ENCODE data around the gene TMEM247. TPM values are rescaled to one million over a fixed set of nuclear protein-coding genes. Genes with fewer than 3 reads are reported as not detected.

The TMEM247 gene
- total and polyA plus RNA-seq, 2 of the 8 experiments (the other 6 are each of a cell fraction or from before 2014, with no cell fraction given) = not detected

DNA sequence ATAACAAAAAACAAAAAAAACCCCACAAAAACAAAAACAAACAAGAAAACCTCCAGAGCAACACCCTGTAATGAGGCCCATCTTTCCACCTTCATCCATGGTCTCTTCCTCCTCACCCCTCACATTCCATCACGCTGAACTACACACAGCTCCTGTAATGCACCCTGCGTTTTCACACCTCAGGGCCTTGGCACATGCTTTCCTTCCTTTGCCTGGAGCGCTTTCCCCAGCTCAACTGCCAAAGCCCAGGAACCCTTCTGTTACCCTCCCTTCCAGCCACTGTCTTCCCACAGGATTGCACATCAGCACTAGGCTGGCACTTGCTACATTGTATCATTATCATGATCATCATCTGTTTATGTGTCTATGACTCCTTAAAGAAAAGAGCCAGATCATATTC lies 29.4 kb downstream of the TMEM247 start:
- H3K9me3 ChIP-seq (ENCODE audit: insufficient read depth in 2 of 2, low read depth in 1 of 2, low read length in 1 of 2) = no peaks in the 10 kb centered on the region
- no peak overlapping the region for H2AK5ac ChIP-seq (ENCODE audit: low read depth, low read length)
- ChIA-PET POLR2A (ENCODE audit: partially characterized antibody) (no interaction called here), CTCF (ENCODE audit: partially characterized antibody) (interaction anchor here (0.7 kb wide), 1 partner anchor 1468 kb away, joined by 3 read pairs; no protein-coding TSS in a partner anchor)
- H3K56ac ChIP-seq (replicated peaks; ENCODE audit: insufficient read length, low read depth, low read length) = no peak overlapping the region
- no peak overlapping the region for H2BK5ac ChIP-seq (ENCODE audit: low read depth, low read length)
- no peak overlapping the region for H2BK12ac ChIP-seq (ENCODE audit: low read depth, low read length)
- H4K91ac ChIP-seq (replicated peaks; ENCODE audit: insufficient read length, low read length) = no peak overlapping the region
- H3K27ac ChIP-seq (ENCODE audit: low read depth, low read length) = no peak overlapping the region
- TF ChIP-seq MAFK (IDR thresholded peaks at IDR 0.05; ENCODE audit: low read depth, low read length) = no peak
- TF ChIP-seq BACH1 (IDR thresholded peaks at IDR 0.05; ENCODE audit: low read length) = no peak
- no peak for TF ChIP-seq HDAC2 (IDR thresholded peaks at IDR 0.05; ENCODE audit: borderline replicate concordance in 1 of 2, low read depth in 2 of 2, low read length in 2 of 2)
- no peak for TF ChIP-seq SRF (IDR thresholded peaks at IDR 0.05; ENCODE audit: low read depth, low read length)
- TF ChIP-seq POLR2AphosphoS5 (IDR thresholded peaks at IDR 0.05; ENCODE audit: low read depth, low read length) = no peak
- TF ChIP-seq GTF2F1 (IDR thresholded peaks at IDR 0.05; ENCODE audit: borderline replicate concordance, low read depth, low read length) = no peak
- no peak for TF ChIP-seq NRF1 (IDR thresholded peaks at IDR 0.05; ENCODE audit: low read depth, low read length)
- no peak for TF ChIP-seq ZNF274 (IDR thresholded peaks at IDR 0.05; ENCODE audit: borderline replicate concordance, extremely low read depth, low read length)
- TF ChIP-seq TEAD4 (IDR thresholded peaks at IDR 0.05; ENCODE audit: low read depth, low read length) = no peak
- no peak overlapping the region for H2BK15ac ChIP-seq (ENCODE audit: low read length)
- peaks cover 0 to 7% (median 4%) of the 10 kb centered on the region in 4 experiments; a peak in 3 of 7 replicates for H3K4me1 ChIP-seq (replicated peaks in 1 of 4; ENCODE audit: control insufficient read depth in 3 of 4, insufficient read depth in 4 of 4, low read length in 3 of 4)
- H2AFZ ChIP-seq (ENCODE audit: low read length) = no peak overlapping the region
- H3K4ac ChIP-seq (replicated peaks; ENCODE audit: insufficient read length, low read depth, low read length) = no peak overlapping the region
- H2BK20ac ChIP-seq (ENCODE audit: low read length) = no peak overlapping the region
- no peaks in the 10 kb centered on the region for H4K20me1 ChIP-seq (replicated peaks in 1 of 2; ENCODE audit: control insufficient read depth in 1 of 2, insufficient read depth in 2 of 2, low read length in 2 of 2)
- no peak overlapping the region for H3K23ac ChIP-seq (ENCODE audit: insufficient read length)
- no peak overlapping the region for H3K18ac ChIP-seq (ENCODE audit: extremely low read depth, low read length)
- H4K8ac ChIP-seq (ENCODE audit: extremely low read depth, insufficient read depth, low read length) = peak overlapping the region; percentile 23; the same call in 1 of the 2 replicates
- no peaks in the 10 kb centered on the region; a peak in 1 of 8 replicates for H3K36me3 ChIP-seq (ENCODE audit: control insufficient read depth in 2 of 4, insufficient read depth in 4 of 4, low read length in 3 of 4)
- FAIRE-seq (no peak), DNase-seq (ENCODE audit: low read depth in 1 of 2, low spot score in 2 of 2) (no peak)
- WGBS, 2 experiments (ENCODE audit: extremely low coverage in 1 of 2, insufficient coverage in 1 of 2, insufficient read length in 1 of 2, insufficient replicate concordance in 2 of 2, low coverage in 1 of 2, low lambda C conversion rate in 2 of 2, missing lambda C conversion rate in 1 of 2) = 94% methylated on average over 3 of the region's 3 CpGs; no CpG with 5 or more reads in 1 of the 2 experiments
- H3K23me2 ChIP-seq (ENCODE audit: low read depth, low read length) = no peaks in the 10 kb centered on the region
- H3K79me2 ChIP-seq (ENCODE audit: control insufficient read depth in 1 of 2, insufficient read depth in 2 of 2, low read length in 2 of 2) = no peaks in the 10 kb centered on the region
- no peak overlapping the region for H3K14ac ChIP-seq (ENCODE audit: insufficient read length)
- H3K4me2 ChIP-seq (ENCODE audit: insufficient read depth in 1 of 2, low read depth in 2 of 2, low read length in 2 of 2) = no peak overlapping the region
- H4K5ac ChIP-seq (ENCODE audit: insufficient read length, low read depth, low read length) = no peak overlapping the region
- H3K4me3 ChIP-seq (ENCODE audit: extremely low read depth in 1 of 4, insufficient read depth in 2 of 4, low read depth in 3 of 4, low read length in 4 of 4) = no peak overlapping the region
- no peaks in the 10 kb centered on the region for H3K27me3 ChIP-seq (replicated peaks in 1 of 4; ENCODE audit: control insufficient read depth in 3 of 4, extremely low read depth in 1 of 4, insufficient read depth in 3 of 4, low read length in 3 of 4)
- no peaks in the 10 kb centered on the region for H3K79me1 ChIP-seq (ENCODE audit: low read depth, low read length)
- no peak overlapping the region for H2BK120ac ChIP-seq (replicated peaks; ENCODE audit: low read depth, low read length)
- H3K9ac ChIP-seq (replicated peaks in 1 of 4; ENCODE audit: extremely low read depth in 1 of 4, low read depth in 3 of 4, low read length in 3 of 4) = no peak overlapping the region

Measured in H1 (cell line).